Measurements from ENCODE around the gene NUP133.

- TF ChIP-seq CEBPB (IDR thresholded peaks at IDR 0.05; ENCODE audit: low read depth, low read length) (no peak), POLR2A (IDR thresholded peaks at IDR 0.05; ENCODE audit: low read depth, low read length) (no peak), ELK1 (IDR thresholded peaks at IDR 0.05; ENCODE audit: borderline replicate concordance, low read depth, low read length) (no peak), CTCF (conservative IDR thresholded peaks at IDR 0.05; ENCODE audit: low read depth, low read length) (no peak), BHLHE40 (IDR thresholded peaks at IDR 0.05; ENCODE audit: low read depth, low read length) (no peak), SMC3 (IDR thresholded peaks at IDR 0.05; ENCODE audit: low read depth, low read length) (no peak), NFE2L2 (IDR thresholded peaks at IDR 0.05; ENCODE audit: low read depth, low read length) (no peak), USF2 (IDR thresholded peaks at IDR 0.05; ENCODE audit: low read depth, low read length) (no peak), RFX5 (IDR thresholded peaks at IDR 0.05; ENCODE audit: low read depth, low read length) (no peak), MAFK (IDR thresholded peaks at IDR 0.05; ENCODE audit: low read depth, low read length) (no peak), CHD1 (IDR thresholded peaks at IDR 0.05; ENCODE audit: low read depth, low read length) (no peak), RCOR1 (IDR thresholded peaks at IDR 0.05; ENCODE audit: insufficient replicate concordance, low read length) (no peak)
These were observed 111.4 kb downstream of the NUP133 start for GRCh38 chr1:229396585-229397206.
